H1 (cell line): Measurements from ENCODE around the gene MLYCD. TPM values are rescaled to one million over a fixed set of nuclear protein-coding genes. Genes with fewer than 3 reads are reported as not detected.

Experiments used
- CTCF ChIA-PET: fragments of 300-600 bp; sonication (Branson Sonifier 250); formaldehyde crosslinking; loops from one replicate; lab custom pipeline; 2021; ENCODE audit not compliant: partially characterized antibody; lab: Charles Lee
- POLR2A ChIA-PET: fragments of 300-600 bp; sonication (Branson Sonifier 250); formaldehyde crosslinking; loops from one replicate; lab custom pipeline; 2021; ENCODE audit warnings: inconsistent platforms; ENCODE audit not compliant: partially characterized antibody; lab: Charles Lee
- DNase-seq, 2 experiments: peaks; one replicate each; pipeline versions ENCODE4 v3.0.0 to v3.0.0-alpha.2; 2010 to 2022; ENCODE audit warnings: low spot score in 2 of 2, low read depth in 1 of 2, mixed read lengths in 1 of 2
- FAIRE-seq: peaks from 2 replicates; lab custom pipeline; 2011; peaks lifted over from hg19 to GRCh38; lab: Jason Lieb, UNC
- H2AFZ ChIP-seq: 2 replicates; pipeline ENCODE4 v1.8.1; 2012; ENCODE audit warnings: low read length, inconsistent platforms
- H2AK5ac ChIP-seq: 2 replicates; pipeline ENCODE4 v1.6.1; 2013; ENCODE audit warnings: low read depth, low read length
- H2BK120ac ChIP-seq: replicated peaks from 2 replicates; pipeline ENCODE3; 2013; ENCODE audit warnings: low read depth, low read length, inconsistent platforms
- H2BK12ac ChIP-seq: 2 replicates; pipeline ENCODE4 v1.6.1; 2013; ENCODE audit warnings: low read depth, low read length
- H2BK15ac ChIP-seq: 2 replicates; pipeline ENCODE4 v1.6.1; 2013; ENCODE audit warnings: low read length
- H2BK20ac ChIP-seq: 2 replicates; pipeline ENCODE4 v1.6.1; 2013; ENCODE audit warnings: low read length
- H2BK5ac ChIP-seq: 2 replicates; pipeline ENCODE4 v1.6.1; 2013; ENCODE audit warnings: low read depth, low read length
- H3K14ac ChIP-seq: 2 replicates; pipeline ENCODE4 v1.6.1; 2013; ENCODE audit warnings: inconsistent platforms; ENCODE audit not compliant: insufficient read length
- H3K18ac ChIP-seq: 2 replicates; pipeline ENCODE4 v1.6.1; 2013; ENCODE audit warnings: low read length; ENCODE audit errors: extremely low read depth
- H3K23ac ChIP-seq: 2 replicates; pipeline ENCODE4 v1.6.1; 2013; ENCODE audit warnings: inconsistent platforms; ENCODE audit not compliant: insufficient read length
- H3K23me2 ChIP-seq: 2 replicates; pipeline ENCODE4 v1.6.1; 2013; ENCODE audit warnings: low read depth, low read length
- H3K27ac ChIP-seq: 2 replicates; pipeline ENCODE4 v1.6.1; 2011; ENCODE audit warnings: low read depth, low read length, inconsistent platforms
- H3K27me3 ChIP-seq, 4 experiments: replicated peaks in 1 of 4; 1 replicate in 1 of 4; 2 replicates in 3 of 4; pipeline versions ENCODE4 v1.6.1 to v1.8.1; 2011 to 2013; ENCODE audit warnings: low read length in 3 of 4, mild to moderate bottlenecking in 3 of 4, inconsistent platforms in 2 of 4, mixed read lengths in 2 of 4, moderate library complexity in 1 of 4; ENCODE audit not compliant: control insufficient read depth in 3 of 4, insufficient read depth in 3 of 4; ENCODE audit errors: extremely low read depth in 1 of 4
- H3K36me3 ChIP-seq, 4 experiments: 2 replicates each; pipeline versions ENCODE4 v1.6.1 to v1.8.1; 2011 to 2013; ENCODE audit warnings: mild to moderate bottlenecking in 4 of 4, low read length in 3 of 4, moderate library complexity in 2 of 4, control low read depth in 1 of 4, inconsistent platforms in 1 of 4; ENCODE audit not compliant: insufficient read depth in 4 of 4, control insufficient read depth in 2 of 4
- H3K4ac ChIP-seq: replicated peaks from 2 replicates; pipeline ENCODE3; 2013; ENCODE audit warnings: low read length, low read depth, mixed read lengths, inconsistent platforms; ENCODE audit not compliant: insufficient read length
- H3K4me1 ChIP-seq, 4 experiments: replicated peaks in 1 of 4; 1 replicate in 1 of 4; 2 replicates in 3 of 4; pipeline versions ENCODE4 v1.6.1 to v1.8.1; 2011 to 2013; ENCODE audit warnings: low read length in 3 of 4, inconsistent platforms in 2 of 4, mixed read lengths in 1 of 4; ENCODE audit not compliant: insufficient read depth in 4 of 4, control insufficient read depth in 3 of 4
- H3K4me2 ChIP-seq, 2 experiments: 2 replicates each; pipeline versions ENCODE4 v1.6.1 to v1.8.1; 2011 to 2013; ENCODE audit warnings: low read depth in 2 of 2, low read length in 2 of 2, control low read depth in 1 of 2, inconsistent platforms in 1 of 2, mild to moderate bottlenecking in 1 of 2; ENCODE audit not compliant: insufficient read depth in 1 of 2
- H3K4me3 ChIP-seq, 4 experiments: fragments of 200-600, 300-600 bp in 1 of 4; sonication (generic), shearing (Covaris generic), sonication (Bioruptor Twin) in 1 of 4; 2 replicates each; pipeline versions ENCODE4 v1.5.1 to v1.8.1; 2011 to 2016; ENCODE audit warnings: low read length in 4 of 4, low read depth in 3 of 4, control low read depth in 2 of 4, inconsistent platforms in 2 of 4, mild to moderate bottlenecking in 2 of 4, mixed read lengths in 1 of 4, moderate library complexity in 1 of 4; ENCODE audit not compliant: insufficient read depth in 2 of 4; ENCODE audit errors: extremely low read depth in 1 of 4
- H3K56ac ChIP-seq: replicated peaks from 2 replicates; pipeline ENCODE3; 2013; ENCODE audit warnings: low read depth, mild to moderate bottlenecking, mixed read lengths, low read length, inconsistent platforms; ENCODE audit not compliant: insufficient read length
- H3K79me1 ChIP-seq: 2 replicates; pipeline ENCODE4 v1.6.1; 2013; ENCODE audit warnings: low read depth, low read length, control low read depth
- H3K79me2 ChIP-seq, 2 experiments: 2 replicates each; pipeline versions ENCODE4 v1.6.1 to v1.8.1; 2012 to 2013; ENCODE audit warnings: low read length in 2 of 2, mild to moderate bottlenecking in 2 of 2, inconsistent platforms in 1 of 2; ENCODE audit not compliant: insufficient read depth in 2 of 2, control insufficient read depth in 1 of 2
- H3K9ac ChIP-seq, 4 experiments: replicated peaks in 1 of 4; 1 replicate in 1 of 4; 2 replicates in 3 of 4; pipeline versions ENCODE4 v1.6.1 to v1.8.1; 2011 to 2013; ENCODE audit warnings: low read depth in 3 of 4, low read length in 3 of 4, control low read depth in 2 of 4, mild to moderate bottlenecking in 2 of 4, moderate library complexity in 2 of 4, inconsistent platforms in 1 of 4; ENCODE audit errors: extremely low read depth in 1 of 4
- H3K9me3 ChIP-seq, 2 experiments: 2 replicates each; pipeline versions ENCODE4 v1.6.1 to v1.8.1; 2012 to 2013; ENCODE audit warnings: mild to moderate bottlenecking in 2 of 2, moderate library complexity in 2 of 2, control low read depth in 1 of 2, inconsistent platforms in 1 of 2, low read depth in 1 of 2, low read length in 1 of 2, mixed read lengths in 1 of 2; ENCODE audit not compliant: insufficient read depth in 2 of 2
- H4K20me1 ChIP-seq, 2 experiments: replicated peaks in 1 of 2; 2 replicates each; pipeline versions ENCODE3 to v1.8.1; 2011 to 2013; ENCODE audit warnings: inconsistent platforms in 2 of 2, low read length in 2 of 2, mild to moderate bottlenecking in 1 of 2; ENCODE audit not compliant: insufficient read depth in 2 of 2, control insufficient read depth in 1 of 2
- H4K5ac ChIP-seq: 2 replicates; pipeline ENCODE4 v1.6.1; 2013; ENCODE audit warnings: low read length, low read depth, mixed read lengths, inconsistent platforms; ENCODE audit not compliant: insufficient read length
- H4K8ac ChIP-seq: 2 replicates; pipeline ENCODE4 v1.8.0; 2013; ENCODE audit warnings: mild to moderate bottlenecking, moderate library complexity, low read length, inconsistent platforms; ENCODE audit not compliant: insufficient read depth; ENCODE audit errors: extremely low read depth
- H4K91ac ChIP-seq: replicated peaks from 2 replicates; pipeline ENCODE3; 2013; ENCODE audit warnings: low read length, mixed read lengths, inconsistent platforms; ENCODE audit not compliant: insufficient read length
- ASH2L ChIP-seq: fragments of 200-600, 300-600 bp; sonication (generic); IDR thresholded peaks from one replicate; pipeline ENCODE4 v1.7.1; 2017; ENCODE audit warnings: low read length
- BRCA1 ChIP-seq: IDR thresholded peaks from 2 replicates; pipeline ENCODE4 v1.6.1; 2012; ENCODE audit warnings: low read depth, low read length, improper control_type of control experiment
- GABPA ChIP-seq: IDR thresholded peaks from 2 replicates; pipeline ENCODE4 v1.6.1; 2011; ENCODE audit warnings: mild to moderate bottlenecking, low read length, moderate library complexity, borderline replicate concordance; ENCODE audit not compliant: insufficient read depth
- JUN ChIP-seq: IDR thresholded peaks from 2 replicates; pipeline ENCODE4 v1.6.1; 2011; ENCODE audit warnings: low read depth, mild to moderate bottlenecking, improper control_type of control experiment, low read length
- JUND ChIP-seq: IDR thresholded peaks from 2 replicates; pipeline ENCODE4 v1.6.1; 2011; ENCODE audit warnings: mild to moderate bottlenecking, improper control_type of control experiment, low read length
- KDM4A ChIP-seq: IDR thresholded peaks from one replicate; pipeline ENCODE4 v1.7.1; 2012; ENCODE audit warnings: low read depth, mild to moderate bottlenecking, moderate library complexity, low read length, inconsistent platforms; ENCODE audit not compliant: severe bottlenecking
- NRF1 ChIP-seq: IDR thresholded peaks from 2 replicates; pipeline ENCODE4 v1.6.1; 2011; ENCODE audit warnings: mild to moderate bottlenecking, low read depth, low read length, improper control_type of control experiment
- PHF8 ChIP-seq: fragments of 200-600 bp; sonication (generic); conservative IDR thresholded peaks from 2 replicates; pipeline ENCODE4 v1.7.1; 2012; ENCODE audit warnings: low read depth, mild to moderate bottlenecking, inconsistent platforms, low read length, moderate library complexity
- POLR2AphosphoS5 ChIP-seq: IDR thresholded peaks from 2 replicates; pipeline ENCODE4 v1.6.1; 2011; ENCODE audit warnings: low read depth, low read length
- RXRA ChIP-seq: IDR thresholded peaks from 2 replicates; pipeline ENCODE4 v1.6.1; 2011; ENCODE audit warnings: low read depth, mild to moderate bottlenecking, low read length, moderate library complexity; ENCODE audit not compliant: insufficient read depth
- SIRT6 ChIP-seq: IDR thresholded peaks from one replicate; pipeline ENCODE4 v1.7.1; 2012; ENCODE audit warnings: low read length, inconsistent platforms
- SUZ12 ChIP-seq: fragments of 200-600 bp; sonication (generic); IDR thresholded peaks from 2 replicates; pipeline ENCODE4 v1.6.1; 2012; ENCODE audit warnings: mild to moderate bottlenecking, inconsistent platforms, low read length, moderate library complexity, mixed read lengths
- TAF1 ChIP-seq: IDR thresholded peaks from 2 replicates; pipeline ENCODE4 v1.6.1; 2011; ENCODE audit warnings: mild to moderate bottlenecking, low read depth, low read length
- TEAD4 ChIP-seq: IDR thresholded peaks from 2 replicates; pipeline ENCODE4 v1.6.1; 2012; ENCODE audit warnings: low read depth, low read length, inconsistent platforms, mixed read lengths
- WGBS, 2 experiments: shearing (Covaris generic) in 1 of 2; methylation state at CpG; one replicate each; pipeline versions ENCODE4 v1.1.6 to v1.1.7; 2013 to 2015; ENCODE audit warnings: low lambda C conversion rate in 2 of 2, mixed read lengths in 2 of 2, inconsistent platforms in 1 of 2, low coverage in 1 of 2, missing lambda C conversion rate in 1 of 2; ENCODE audit not compliant: insufficient replicate concordance in 2 of 2, insufficient coverage in 1 of 2, insufficient read length in 1 of 2; ENCODE audit errors: extremely low coverage in 1 of 2, missing lambda C conversion rate in 1 of 2; 5-methylcytosine and 5-hydroxymethylcytosine counted together
- polyA plus RNA-seq, 7 experiments: library from polyadenylated mRNA; depleted of rRNA in 3 of 7; stranded (reverse) in 5 of 7; unstranded in 2 of 7; fragments of >200 nt in 5 of 7; fragments of 200-250 nt in 2 of 7; gene quantifications; 1 replicate in 5 of 7; 2 replicates in 1 of 7; 4 replicates in 1 of 7; pipeline versions ENCODE4 v1.2.1 to v1.2.3, GENCODE V29; 2011 to 2013; ENCODE audit warnings: missing spikeins in 2 of 7, mixed read lengths in 2 of 7
- total RNA-seq: library from RNA; stranded (reverse); fragmentation: NEBNext Ultra II Directional; extraction: Animal tissue kit (Norgen Biotek cat#: 25700); gene quantifications from 2 replicates; pipeline ENCODE4 v1.2.1, GENCODE V29; 2021

The MLYCD gene
- total and polyA plus RNA-seq, 2 of the 8 experiments (the other 6 are each of a cell fraction or from before 2014, with no cell fraction given): 3.7 to 7.0 TPM

DNA sequence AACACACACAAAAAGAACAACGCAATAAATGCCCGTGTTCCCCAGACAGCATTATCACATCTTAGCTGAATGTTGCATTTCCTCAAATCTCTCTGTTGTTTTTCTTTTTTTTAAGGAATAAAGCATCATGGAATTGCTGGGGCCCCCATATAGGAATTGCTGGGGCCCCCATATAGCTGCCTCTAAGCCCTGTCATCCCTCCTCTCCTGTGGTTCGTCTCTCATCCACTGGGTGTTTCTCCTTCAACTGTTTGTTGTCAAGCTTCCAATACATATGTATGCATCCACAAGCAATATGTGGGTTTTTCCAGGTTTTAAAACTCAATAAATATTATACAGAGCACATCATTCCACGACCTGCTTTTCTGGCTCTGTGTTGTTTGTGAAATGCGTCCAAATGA, 48.0 kb upstream of the MLYCD start:
- Histone ChIP-seq H2BK120ac (no peak overlapping the region), H3K4ac (no peak overlapping the region), H4K5ac (no peak overlapping the region), H2AFZ (no peak overlapping the region), H3K79me2 (no peaks in the 10 kb centered on the region), H3K4me1 (peaks cover 0 to 11% (median 4%) of the 10 kb centered on the region in 4 experiments; a peak in 4 of 7 replicates), H3K56ac (no peak overlapping the region), H3K14ac (no peak overlapping the region), H3K23ac (no peak overlapping the region), H3K9ac (no peak overlapping the region), H3K4me2 (no peak overlapping the region), H2BK12ac (no peak overlapping the region), H3K9me3 (no peaks in the 10 kb centered on the region), H2AK5ac (no peak overlapping the region), H3K18ac (no peak overlapping the region), H3K79me1 (no peaks in the 10 kb centered on the region), H4K8ac (no peak overlapping the region), H3K23me2 (no peaks in the 10 kb centered on the region), H3K27me3 (no peaks in the 10 kb centered on the region), H3K36me3 (no peaks in the 10 kb centered on the region), H3K4me3 (no peak overlapping the region), H4K20me1 (no peaks in the 10 kb centered on the region), H2BK20ac (0 out of 2 replicates have a peak overlapping the region, but pooled peaks have one; percentile 29), H3K27ac (no peak overlapping the region), H2BK15ac (no peak overlapping the region), H4K91ac (no peak overlapping the region), H2BK5ac (no peak overlapping the region)
- ChIA-PET POLR2A (interaction anchor here (0.8 to 2.8 kb wide), 3 partner anchors 10 to 123 kb away, joined by 3 to 24 read pairs (median 5); no protein-coding TSS in a partner anchor), CTCF (interaction anchor here (1.8 to 1.9 kb wide), 2 partner anchors 18 to 25 kb away, joined by 4 to 5 read pairs; no protein-coding TSS in a partner anchor)
- FAIRE-seq: no peak
- TF ChIP-seq SUZ12 (no peak), JUN (no peak), SIRT6 (no peak), TEAD4 (no peak), TAF1 (no peak), RXRA (no peak), GABPA (no peak), POLR2AphosphoS5 (no peak), BRCA1 (no peak), JUND (no peak), PHF8 (no peak), ASH2L (no peak), KDM4A (no peak), NRF1 (no peak)
- DNase-seq: no peak
- WGBS, 2 experiments: 90% methylated on average over 5 of the region's 5 CpGs; no CpG with 5 or more reads in 1 of the 2 experiments
